GM18867 (cell line): Measurements from ENCODE around the gene ZBTB47.

Experiments used
- ATAC-seq: cut with Tn5 transposase; IDR thresholded peaks from one replicate; pipeline ENCODE4 v1.9.1; 2021; ENCODE audit warnings: mild to moderate bottlenecking, moderate library complexity; ENCODE audit not compliant: unreplicated experiment

The ZBTB47 gene

DNA sequence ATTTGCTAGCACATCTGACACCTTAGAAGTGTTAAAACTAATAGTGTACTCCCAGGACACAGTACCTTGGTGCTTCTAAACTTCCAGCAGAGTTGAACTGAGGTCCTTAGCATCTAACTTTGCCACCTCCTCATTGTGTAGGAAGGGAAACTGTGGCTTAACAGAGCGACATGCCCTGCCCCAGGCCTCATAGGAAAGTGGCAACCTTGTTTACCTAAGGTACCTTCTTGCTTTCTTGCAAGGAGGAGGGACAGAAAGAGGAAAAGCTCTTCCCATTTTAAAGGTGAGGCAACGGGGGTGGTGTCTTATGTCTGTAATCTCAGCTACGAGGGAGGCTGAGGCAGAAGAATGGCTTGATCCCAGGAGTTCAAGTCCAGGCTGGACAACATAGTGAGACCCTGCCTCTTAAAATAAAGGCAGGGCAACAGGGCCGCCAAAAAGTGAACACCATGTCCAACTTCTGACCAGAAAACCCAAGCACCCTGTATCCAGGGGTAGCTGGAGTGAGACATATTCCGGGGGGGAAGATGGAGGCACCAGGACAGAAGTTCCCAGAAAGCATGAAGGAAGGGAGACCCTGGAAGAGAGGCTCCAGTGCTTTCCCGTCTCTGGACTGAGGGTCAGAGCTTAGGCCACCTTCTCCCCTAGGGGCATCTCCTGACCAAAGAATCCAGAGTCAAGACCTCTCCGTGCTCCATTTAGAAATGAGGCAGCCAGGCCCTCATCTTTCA is 31.3 kb downstream of the ZBTB47 start:
- ATAC-seq: no peak

DNA sequence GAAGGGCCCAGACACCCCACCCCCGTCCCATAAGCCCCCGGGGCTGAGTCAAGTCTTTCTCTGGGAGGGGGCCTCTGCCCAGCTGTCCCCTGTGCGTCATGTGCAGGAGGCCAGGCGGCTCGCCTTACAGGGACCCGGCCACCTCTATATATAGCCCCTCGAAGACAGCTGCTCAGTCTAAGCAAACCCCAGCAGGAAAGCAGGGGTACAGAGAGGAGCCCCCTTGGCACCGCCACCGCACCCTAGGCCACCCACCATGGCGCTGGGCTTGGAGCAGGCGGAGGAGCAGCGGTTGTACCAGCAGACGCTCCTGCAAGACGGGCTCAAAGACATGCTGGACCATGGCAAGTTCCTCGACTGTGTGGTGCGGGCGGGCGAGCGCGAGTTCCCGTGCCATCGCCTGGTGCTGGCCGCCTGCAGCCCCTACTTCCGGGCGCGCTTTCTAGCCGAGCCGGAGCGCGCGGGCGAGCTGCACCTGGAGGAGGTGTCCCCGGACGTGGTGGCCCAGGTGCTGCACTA is 31.9 kb downstream of the ZBTB47 start, which contains the start of gene KLHL40:
Gene KLHL40 (plus strand): TSS at position 175 of the 519 bp plus-strand sequence. CDS start 82 bp downstream, at position 257.
- ATAC-seq: no peak

DNA sequence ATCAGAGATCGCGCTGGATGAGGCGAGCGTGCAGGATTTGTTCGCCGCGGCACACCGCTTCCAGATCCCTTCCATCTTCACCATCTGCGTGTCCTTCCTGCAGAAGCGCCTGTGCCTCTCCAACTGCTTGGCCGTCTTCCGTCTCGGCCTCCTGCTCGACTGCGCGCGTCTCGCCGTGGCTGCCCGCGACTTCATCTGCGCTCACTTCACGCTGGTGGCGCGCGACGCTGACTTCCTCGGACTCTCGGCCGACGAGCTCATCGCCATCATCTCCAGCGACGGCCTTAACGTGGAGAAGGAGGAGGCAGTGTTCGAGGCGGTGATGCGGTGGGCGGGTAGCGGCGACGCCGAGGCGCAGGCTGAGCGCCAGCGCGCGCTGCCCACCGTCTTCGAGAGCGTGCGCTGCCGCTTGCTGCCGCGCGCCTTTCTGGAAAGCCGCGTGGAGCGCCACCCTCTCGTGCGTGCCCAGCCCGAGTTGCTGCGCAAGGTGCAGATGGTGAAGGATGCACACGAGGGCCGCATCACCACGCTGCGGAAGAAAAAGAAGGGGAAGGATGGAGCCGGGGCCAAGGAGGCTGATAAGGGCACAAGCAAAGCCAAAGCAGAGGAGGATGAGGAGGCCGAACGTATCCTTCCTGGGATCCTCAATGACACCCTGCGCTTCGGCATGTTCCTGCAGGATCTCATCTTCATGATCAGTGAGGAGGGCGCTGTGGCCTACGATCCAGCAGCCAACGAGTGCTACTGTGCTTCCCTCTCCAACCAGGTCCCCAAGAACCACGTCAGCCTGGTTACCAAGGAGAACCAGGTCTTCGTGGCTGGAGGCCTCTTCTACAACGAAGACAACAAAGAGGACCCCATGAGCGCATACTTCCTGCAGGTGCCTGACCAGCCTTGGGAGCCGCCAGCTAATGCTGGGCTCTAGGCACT is 32.7 kb downstream of the ZBTB47 start:
- no peak for ATAC-seq

DNA sequence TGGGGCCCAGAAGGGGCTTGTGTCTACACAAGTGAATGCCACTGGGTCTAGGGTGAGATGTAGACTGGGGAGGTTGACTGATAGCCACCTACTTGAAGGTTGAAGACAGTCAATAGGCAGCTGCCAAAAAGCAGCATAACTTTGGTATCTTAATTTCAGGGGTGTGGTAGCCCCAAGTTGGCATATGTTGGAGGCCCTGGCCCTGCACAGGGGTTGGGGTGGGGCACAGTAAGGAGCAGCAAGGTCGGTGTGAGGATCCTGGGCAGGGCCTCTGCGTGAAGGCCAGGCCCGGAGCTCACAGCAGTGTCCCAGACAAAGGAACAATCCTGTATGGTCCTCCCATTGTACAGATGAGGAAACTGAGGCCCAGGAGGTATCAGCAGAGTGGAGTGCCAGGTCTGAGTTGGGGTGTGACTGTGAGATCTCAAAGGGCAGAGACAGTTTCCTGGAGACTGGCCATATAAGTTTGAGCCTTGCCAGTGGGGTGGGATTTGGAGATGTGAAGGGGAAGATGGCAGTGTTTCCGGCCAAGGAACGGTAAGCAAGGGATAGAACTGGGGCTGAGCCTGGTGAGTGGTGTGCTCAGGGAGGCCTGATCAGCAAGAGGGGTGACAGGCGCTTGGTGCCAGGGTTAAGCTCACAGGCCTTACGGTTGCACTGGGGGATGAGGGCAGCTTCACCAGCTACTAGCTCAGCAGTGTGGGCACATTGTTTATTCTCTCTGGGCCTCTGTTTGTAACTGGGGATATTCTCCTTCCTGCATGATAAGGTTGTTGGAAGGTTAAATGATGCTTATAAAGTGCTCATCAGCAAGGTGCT is 33.5 kb downstream of the ZBTB47 start:
- no peak for ATAC-seq

DNA sequence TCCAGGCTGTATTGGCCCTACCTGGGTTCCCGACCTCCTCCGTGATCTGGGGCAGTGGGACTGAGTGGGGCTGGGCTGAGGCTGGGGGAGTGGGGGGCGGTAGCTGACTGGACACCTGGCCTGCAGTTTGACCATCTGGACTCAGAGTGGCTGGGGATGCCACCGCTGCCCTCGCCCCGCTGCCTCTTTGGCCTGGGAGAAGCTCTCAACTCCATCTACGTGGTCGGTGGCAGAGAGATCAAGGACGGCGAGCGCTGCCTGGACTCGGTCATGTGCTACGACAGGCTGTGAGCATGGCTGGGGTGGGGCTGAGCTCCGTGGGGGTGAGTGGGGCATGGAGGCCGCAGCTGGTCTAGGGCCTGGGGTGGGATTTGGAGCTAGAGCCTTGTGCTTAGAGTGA is 34.5 kb downstream of the ZBTB47 start:
- no peak for ATAC-seq

DNA sequence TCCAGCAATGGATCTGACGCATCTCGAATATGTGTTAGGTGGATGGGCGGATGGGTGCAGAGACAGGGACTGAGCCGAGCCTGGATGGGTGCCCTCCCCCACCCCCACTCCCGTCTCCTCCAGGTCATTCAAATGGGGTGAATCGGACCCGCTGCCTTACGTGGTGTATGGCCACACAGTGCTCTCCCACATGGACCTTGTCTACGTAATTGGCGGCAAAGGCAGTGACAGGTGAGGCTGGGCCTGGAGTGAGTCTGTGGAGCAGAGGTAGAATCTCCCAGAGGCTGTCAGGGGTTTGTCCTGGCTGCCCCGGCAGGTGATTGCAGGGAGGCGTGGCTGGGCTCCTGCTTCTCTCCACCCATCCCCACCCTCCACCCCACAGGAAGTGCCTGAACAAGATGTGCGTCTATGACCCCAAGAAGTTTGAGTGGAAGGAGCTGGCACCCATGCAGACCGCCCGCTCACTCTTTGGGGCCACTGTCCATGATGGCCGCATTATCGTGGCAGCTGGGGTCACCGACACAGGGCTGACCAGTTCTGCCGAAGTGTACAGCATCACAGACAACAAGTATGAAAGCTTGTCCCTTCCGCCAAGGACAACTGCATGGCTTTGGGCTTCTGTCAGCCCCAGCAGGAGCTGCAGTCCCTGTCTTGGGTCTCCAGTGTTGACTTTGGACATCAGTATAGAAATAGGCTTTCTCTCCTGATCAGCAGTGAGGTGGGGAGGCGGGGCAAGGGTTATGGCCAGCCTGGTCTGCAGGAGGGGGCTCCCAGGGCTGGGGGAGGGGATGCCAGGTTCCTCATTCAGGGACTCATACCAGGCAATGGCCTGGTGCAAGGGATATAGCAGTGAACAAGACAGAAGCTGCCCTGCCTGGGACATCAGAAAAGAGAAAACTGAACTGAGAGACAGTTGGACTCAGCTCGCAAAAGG is 35.3 kb downstream of the ZBTB47 start:
- ATAC-seq: no peak

DNA sequence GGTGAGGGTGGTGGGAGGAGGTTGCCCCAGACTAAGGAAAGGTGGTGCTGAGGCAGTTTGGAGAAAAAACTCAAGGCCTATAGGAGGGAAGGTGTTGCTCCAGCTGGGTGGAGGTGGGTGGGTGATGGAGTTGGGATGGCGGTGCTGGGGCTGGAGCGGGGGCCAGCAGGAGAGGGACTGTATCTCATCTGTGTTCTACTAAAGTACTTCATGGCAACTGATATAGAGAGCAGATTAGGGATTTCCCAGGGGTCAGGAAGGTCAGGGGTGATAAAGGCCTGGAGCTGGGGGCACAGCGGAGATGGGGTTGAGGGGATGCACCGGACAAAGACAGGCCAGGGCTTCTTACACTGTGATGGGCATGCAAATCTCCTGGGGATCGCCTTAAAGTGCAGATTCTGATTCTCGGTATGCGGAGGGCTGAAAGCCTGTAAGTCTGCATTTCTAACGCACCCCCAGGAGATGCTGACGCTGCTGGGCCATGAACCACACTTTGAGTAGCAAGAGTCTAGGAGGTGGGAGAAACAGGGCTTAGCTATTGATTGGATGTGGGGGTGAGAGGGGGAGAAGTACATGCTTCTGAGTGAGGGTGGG is 36.0 kb downstream of the ZBTB47 start:
- no peak for ATAC-seq

DNA sequence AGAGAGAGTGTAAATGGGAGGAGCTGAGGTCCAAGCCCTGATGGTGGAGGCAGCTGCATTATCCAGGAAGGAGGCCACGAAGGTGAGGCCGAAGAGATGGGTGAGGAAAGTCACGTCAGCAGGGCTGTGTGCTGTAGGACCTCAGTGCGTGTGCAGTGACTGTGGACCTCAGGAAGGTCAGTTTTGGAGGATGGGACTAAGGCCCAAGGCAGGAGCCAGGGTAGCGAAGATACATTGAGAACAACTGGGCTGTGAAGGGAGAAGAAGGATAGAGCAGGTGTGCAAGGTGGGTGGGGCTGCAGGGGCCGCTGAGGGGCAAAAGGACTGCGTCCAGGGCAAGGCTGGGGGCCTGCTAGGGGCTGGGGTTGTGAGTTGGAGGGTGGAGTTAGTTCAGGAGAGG is 36.7 kb downstream of the ZBTB47 start:
- no peak for ATAC-seq

DNA sequence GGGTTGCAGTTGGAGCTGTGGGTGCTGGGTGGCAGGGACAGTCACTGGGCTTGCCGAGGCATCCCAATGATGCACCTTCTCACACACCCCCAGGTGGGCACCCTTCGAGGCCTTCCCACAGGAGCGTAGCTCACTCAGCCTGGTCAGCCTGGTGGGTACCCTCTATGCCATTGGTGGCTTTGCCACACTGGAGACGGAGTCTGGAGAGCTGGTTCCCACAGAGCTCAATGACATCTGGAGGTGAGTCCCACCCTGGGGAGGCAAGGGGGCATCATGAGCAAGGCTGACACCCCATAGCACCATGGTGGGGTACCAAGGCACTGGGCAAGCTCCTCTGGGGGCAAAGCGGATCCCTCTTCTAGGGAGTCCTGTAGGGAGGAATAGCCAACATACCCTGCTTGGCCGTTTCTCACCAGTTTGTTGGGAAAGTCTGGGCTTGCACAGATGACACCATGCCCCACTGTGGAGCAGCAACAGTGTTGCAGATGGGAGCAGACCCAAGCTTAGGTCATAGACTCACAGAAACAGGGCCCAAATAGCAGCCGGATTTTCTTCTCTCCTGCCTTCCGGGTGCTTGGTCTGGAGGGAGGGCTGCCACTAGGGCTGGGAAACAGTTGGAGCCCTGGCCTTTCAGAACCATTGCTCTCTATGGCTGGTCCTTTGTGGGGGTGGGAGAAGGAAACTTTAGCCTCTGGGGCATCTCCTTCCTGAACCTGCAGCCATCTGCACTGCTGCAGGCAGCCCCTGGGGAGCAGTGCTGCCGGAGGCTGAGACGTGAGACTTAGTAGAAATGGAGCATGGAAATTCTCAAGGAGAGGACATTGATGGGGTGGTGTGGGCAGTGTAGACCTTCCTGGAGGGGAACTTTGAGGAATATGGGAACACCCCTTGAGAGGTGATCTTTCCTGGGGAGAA is 37.5 kb downstream of the ZBTB47 start:
- no peak for ATAC-seq

DNA sequence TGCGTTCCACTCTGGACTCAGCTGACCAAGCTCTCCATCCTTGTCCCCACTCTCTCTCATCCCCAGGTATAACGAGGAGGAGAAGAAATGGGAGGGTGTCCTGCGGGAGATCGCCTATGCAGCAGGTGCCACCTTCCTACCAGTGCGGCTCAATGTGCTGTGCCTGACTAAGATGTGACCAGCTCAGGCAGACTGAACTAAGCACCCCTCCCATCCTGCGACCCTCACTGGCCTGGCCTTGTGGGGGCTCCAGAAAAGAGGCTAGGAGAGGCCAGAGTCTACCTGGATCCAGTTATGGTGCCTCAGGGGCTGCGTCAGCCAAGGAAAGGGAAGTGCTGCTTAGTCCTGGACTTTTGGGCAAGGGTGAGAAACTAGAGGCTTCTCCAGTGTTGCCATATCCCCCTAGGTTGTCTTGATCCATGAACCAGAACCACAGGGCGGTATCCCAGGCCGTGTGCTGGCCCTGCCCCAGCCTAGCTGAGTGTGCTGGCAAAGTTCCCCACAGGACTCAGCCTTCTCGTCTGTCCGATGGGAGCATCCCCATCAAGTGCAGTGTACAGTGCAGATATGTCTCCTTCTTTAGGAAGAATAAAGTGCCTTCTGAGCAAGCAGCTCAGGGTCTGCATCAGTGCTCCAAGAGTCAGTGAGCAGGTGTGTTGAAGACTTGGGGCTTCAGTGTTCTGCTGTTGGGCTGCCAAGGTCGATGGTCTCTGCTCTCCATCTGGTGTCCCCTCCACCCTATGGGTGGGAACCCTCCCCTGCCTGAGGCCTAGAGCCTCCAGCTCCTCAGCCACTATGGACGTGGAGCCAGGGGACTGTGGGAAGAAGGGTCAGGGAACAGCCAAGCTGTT is 38.5 kb downstream of the ZBTB47 start:
- ATAC-seq: no peak

DNA sequence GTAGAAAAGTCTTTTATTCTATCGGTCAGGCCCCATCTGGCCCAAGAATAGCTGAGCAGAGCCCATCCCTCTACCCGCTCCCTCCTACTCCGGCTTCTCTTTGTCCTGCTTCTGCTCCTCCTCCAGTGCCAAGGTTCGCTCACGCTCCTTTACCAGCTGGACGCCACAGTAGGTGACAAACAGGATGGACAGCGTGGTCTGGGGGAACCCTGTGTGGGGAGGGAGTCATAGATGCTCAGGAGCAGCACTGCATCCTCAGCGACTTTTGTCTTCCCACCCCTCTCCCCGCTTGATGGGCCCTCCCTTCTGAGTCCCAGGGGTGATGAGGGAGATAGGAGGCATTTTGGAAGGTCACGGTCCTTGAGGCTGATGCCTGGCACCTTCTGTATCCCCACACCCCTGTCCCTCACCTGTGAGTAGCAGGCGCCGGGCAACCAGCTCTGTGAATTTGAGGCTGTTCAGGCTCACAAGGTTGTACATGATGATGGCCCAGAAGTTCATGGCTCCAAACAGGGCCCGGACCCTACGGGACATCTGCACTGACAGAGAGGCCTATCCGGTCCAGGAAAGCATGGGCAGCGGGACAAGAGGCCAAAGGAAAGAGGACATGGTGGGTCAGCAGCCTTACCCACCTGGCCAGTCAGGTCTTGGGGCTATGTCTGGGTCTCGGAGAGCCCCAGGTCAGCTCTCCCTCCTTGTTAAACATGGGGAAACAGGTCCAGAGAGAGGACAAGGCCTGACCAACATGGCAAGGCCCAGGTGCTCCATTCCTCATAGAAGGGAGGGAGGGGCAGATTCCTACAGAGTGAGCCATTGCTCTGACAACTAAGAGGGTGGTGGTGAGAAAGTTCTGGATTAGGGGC is 39.4 kb downstream of the ZBTB47 start:
- ATAC-seq: no peak

DNA sequence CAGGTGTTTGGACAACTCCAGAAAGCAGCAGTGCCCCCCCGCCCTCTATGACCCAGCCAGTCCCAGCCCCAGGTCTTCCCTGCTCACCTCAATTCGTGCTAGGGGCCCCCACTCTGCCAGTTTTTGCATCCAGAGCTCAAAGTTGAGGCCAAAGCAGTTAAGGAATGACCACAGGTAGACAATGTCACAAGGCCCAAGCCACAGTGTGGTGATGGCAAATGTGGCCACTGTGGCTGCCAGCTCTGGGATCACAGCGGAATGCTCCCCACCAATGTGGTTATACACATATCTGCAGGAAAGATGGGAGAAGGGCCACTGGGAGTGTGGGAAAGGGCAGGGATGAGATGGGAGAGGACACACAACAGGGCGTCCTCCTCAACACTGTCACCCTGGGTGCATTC is 40.0 kb downstream of the ZBTB47 start:
- no peak for ATAC-seq

DNA sequence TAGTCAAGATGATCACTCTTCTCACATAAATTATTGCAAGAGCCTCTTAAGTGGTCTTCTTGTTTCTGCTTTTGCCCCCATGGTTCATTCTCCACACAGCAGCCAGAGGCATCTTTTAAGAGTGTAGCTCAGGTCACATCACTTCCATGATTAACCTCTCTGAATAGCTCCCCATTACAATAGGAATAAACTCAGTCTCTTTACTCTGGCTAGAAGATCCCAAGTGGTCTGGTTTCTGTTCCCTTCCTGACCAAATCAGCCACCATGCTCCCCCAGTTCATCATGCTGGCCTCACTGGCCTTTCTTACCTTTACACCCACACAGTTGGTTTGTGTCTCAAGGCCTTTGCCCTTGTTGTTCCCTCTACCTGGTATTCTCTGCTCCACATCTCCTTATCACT is 40.9 kb downstream of the ZBTB47 start:
- ATAC-seq: no peak

DNA sequence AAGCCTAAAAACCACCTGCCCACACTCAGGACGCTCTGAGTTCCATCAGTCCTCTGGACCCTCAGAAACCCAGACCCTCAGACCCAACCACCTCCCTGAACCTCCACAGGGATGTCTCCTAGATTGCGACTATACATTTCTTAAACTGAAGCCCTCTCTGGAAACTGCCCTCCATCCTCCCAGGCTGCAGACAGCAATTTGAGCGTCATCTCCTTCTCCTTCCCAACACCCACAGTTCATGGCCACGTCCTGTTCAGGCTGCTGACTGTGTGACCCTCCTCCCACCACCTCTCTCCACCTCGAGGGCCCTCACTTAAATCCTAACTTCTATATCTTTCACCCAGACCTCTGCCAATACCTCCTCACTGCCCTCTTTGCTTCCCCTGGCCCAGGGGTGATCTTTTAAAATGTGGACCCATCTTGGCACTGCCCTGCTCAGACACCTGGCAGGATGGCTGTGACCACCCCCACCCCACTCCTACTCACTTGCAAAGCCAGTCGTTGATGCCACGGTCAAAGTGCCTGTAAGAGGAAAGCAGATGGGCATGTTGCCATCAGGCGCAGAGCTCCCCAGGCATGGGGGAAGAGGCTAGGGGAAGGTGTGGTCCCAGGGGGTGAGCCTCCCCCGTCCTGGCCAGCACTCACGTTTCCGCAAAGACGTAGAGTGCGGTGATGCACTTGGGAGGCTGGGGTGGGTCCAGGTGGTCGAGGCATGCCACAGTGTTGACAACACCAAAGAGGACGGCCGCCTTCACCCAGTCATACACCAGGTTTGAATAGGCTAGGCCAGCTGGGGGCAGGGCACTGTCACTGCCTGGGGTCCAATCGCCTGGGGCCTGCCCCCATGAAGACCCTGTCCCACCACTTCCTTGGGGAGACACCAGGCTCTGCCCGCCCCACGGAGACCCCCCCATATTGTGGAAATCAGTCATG is 43.1 kb downstream of the ZBTB47 start:
- ATAC-seq: no peak

DNA sequence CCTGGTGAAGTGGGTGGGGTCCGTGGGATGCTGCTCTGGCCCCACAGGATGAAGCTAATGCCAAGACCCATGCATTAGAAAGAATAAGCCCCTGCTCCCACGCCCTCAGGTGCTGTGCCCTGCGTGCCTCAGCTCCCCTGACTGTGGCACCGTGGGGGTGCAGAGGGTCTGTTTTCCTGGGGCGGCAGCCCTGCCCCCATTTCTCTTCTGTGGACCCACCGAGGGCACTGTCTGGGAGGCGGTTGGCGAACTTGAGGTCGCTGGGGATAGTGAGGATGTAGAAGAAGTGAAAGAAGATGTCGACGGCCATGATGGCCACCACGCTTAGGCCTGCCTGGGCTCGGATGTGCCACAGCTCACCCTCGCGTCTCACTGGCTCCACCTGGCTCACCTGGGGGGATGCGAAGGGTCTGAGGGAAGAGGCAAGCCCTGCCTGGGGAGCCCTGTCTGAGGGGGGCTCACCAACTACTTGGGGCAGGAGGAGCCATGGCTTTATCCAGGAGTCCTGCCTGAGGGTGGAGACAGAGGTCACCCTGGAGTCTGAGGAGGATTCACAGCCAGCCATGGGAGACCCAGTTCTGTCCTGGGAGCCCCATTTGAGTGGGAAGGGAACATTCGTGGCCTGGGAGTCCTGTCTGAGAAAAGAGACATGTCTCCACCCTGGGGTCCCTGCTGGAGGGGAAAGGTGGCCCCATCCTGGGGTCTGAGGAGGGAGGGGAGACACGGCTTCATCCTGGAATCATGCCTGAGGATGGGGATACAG is 44.0 kb downstream of the ZBTB47 start:
- no peak for ATAC-seq
